Measurements from ENCODE around the gene GSTP1.
"Not testable (repeated sequence)": the region's sequence is repeated elsewhere in the genome, so short reads cannot be mapped to it uniquely, and the experiment has no call there.

Gene GSTP1

DNA sequence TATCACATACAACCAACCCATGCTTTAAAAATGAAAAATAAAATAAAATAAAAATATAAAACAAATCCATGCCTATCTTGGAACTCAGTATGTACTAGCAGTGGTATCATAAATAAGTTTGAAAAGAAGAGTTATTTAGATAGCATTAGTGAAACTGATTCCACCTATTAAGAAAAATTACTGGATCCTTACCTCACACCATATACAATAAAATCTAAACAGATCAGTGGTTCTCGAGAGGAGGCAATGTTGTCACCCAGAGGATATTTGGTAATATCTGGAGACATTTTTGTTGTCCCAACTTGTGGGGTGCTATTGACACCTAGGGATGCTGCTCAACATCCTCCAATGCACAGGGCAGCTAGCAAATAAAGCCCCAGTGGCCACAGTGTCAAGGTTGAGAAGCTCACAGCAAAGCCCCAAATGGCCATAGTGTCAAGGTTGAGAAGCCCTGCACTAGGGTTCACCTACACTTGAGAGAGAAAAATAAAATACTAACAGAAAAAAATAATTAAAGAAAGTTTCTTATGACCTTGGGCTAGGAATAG lies 13.2 kb downstream of the GSTP1 start:
- no peak overlapping the region for H3K27ac ChIP-seq (ENCODE audit: low read depth, low read length)
- H3K4me3 ChIP-seq (ENCODE audit: low read depth, low read length), result no peak overlapping the region
- no peaks in the 10 kb centered on the region for H3K79me2 ChIP-seq (ENCODE audit: control insufficient read depth, insufficient read depth, low read length, unreplicated experiment)
- H3K36me3 ChIP-seq (ENCODE audit: insufficient read depth, low read length), result no peaks in the 10 kb centered on the region
- H3K27me3 ChIP-seq (ENCODE audit: insufficient read depth, low read length), result peaks cover 13% of the 10 kb centered on the region
- no peaks in the 10 kb centered on the region for H3K4me1 ChIP-seq (ENCODE audit: control insufficient read depth, insufficient read depth, low read length, unreplicated experiment)
- no peak overlapping the region for H2AFZ ChIP-seq (ENCODE audit: low read length, unreplicated experiment)

DNA sequence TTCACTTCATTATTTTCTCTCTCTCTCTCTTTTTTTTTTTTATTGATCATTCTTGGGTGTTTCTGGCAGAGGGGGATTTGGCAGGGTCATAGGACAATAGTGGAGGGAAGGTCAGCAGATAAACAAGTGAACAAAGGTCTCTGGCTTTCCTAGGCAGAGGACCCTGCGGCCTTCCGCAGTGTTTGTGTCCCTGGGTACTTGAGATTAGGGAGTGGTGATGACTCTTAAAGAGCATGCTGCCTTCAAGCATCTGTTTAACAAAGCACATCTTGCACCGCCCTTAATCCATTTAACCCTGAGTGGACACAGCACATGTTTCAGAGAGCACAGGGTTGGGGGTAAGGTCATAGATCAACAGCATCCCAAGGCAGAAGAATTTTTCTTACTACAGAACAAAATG lies 13.8 kb downstream of the GSTP1 start:
- H2AFZ ChIP-seq (ENCODE audit: low read length, unreplicated experiment); H3K27ac ChIP-seq (ENCODE audit: low read depth, low read length); H3K4me3 ChIP-seq (ENCODE audit: low read depth, low read length); H3K4me1 ChIP-seq (ENCODE audit: control insufficient read depth, insufficient read depth, low read length, unreplicated experiment); H3K36me3 ChIP-seq (ENCODE audit: insufficient read depth, low read length); H3K79me2 ChIP-seq (ENCODE audit: control insufficient read depth, insufficient read depth, low read length, unreplicated experiment): not testable (repeated sequence)
- peaks cover 13% of the 10 kb centered on the region for H3K27me3 ChIP-seq (ENCODE audit: insufficient read depth, low read length)

GRCh38 chr11:67597963-67598362 lies 14.4 kb downstream of the GSTP1 start:
- H3K27ac ChIP-seq (ENCODE audit: low read depth, low read length); H3K79me2 ChIP-seq (ENCODE audit: control insufficient read depth, insufficient read depth, low read length, unreplicated experiment); H3K4me1 ChIP-seq (ENCODE audit: control insufficient read depth, insufficient read depth, low read length, unreplicated experiment); H2AFZ ChIP-seq (ENCODE audit: low read length, unreplicated experiment); H3K36me3 ChIP-seq (ENCODE audit: insufficient read depth, low read length); H3K4me3 ChIP-seq (ENCODE audit: low read depth, low read length): not testable (repeated sequence)
- peaks cover 18% of the 10 kb centered on the region for H3K27me3 ChIP-seq (ENCODE audit: insufficient read depth, low read length)

DNA sequence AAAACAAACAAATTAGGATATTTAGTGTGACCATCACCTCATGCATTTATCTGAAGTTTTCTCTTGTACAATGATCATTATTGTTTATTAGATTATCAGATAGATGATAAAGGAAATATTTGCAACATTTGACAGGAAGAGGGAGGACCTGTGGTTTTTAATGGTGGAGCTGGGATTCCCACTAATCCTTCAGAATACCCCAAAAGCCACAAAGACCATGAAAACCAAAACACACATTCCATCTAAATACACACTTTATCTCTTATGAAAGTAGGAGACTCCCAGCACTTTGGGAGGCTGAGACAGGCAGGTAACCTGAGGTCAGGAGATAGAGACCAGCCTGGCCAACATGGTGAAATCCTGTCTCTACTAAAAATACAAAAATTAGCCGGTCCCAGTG lies 15.5 kb downstream of the GSTP1 start:
- H3K27me3 ChIP-seq (ENCODE audit: insufficient read depth, low read length), result peaks cover 20% of the 10 kb centered on the region
- H3K27ac ChIP-seq (ENCODE audit: low read depth, low read length), result no peak overlapping the region
- no peak overlapping the region for H3K4me3 ChIP-seq (ENCODE audit: low read depth, low read length)
- H3K4me1 ChIP-seq (ENCODE audit: control insufficient read depth, insufficient read depth, low read length, unreplicated experiment), result no peaks in the 10 kb centered on the region
- no peaks in the 10 kb centered on the region for H3K79me2 ChIP-seq (ENCODE audit: control insufficient read depth, insufficient read depth, low read length, unreplicated experiment)
- no peaks in the 10 kb centered on the region for H3K36me3 ChIP-seq (ENCODE audit: insufficient read depth, low read length)
- no peak overlapping the region for H2AFZ ChIP-seq (ENCODE audit: low read length, unreplicated experiment)

DNA sequence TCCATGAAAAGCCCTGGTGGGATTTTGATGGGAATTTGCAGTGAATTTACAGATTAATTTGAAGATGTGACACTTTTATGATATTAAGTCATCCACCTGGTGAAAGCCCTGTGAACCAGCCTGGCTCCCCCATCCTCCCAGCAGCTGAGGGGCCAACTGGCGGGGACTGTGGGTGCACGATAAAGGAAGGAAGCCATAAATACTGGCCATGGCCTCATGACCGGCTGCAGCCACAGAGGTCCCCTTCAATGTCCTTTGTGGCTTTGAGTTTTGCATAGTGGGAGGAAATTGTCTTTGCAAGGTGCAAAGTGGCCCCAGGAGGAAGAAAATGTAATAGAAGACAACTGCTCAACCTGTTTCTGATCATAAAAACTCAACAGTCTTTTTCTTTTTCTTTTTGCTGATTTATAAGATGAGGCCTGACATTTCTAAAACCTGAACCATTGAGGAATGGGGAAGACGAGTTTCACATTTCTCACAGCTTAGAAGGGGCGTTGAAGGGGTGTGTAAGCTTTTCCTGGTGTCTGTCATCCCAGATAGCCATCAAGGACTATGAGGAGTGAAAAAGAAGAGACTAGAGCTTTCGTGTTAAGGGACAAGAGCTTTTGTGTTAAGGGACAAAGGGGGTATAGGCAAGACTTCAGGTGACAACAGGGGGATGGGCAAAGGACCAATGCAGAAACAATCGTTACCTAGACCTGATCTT lies 16.9 kb downstream of the GSTP1 start:
- H3K79me2 ChIP-seq (ENCODE audit: control insufficient read depth, insufficient read depth, low read length, unreplicated experiment), result no peaks in the 10 kb centered on the region
- H3K27me3 ChIP-seq (ENCODE audit: insufficient read depth, low read length), result peaks cover 20% of the 10 kb centered on the region
- no peak overlapping the region for H3K4me3 ChIP-seq (ENCODE audit: low read depth, low read length)
- no peaks in the 10 kb centered on the region for H3K36me3 ChIP-seq (ENCODE audit: insufficient read depth, low read length)
- H3K27ac ChIP-seq (ENCODE audit: low read depth, low read length), result no peak overlapping the region
- H3K4me1 ChIP-seq (ENCODE audit: control insufficient read depth, insufficient read depth, low read length, unreplicated experiment), result no peaks in the 10 kb centered on the region
- H2AFZ ChIP-seq (ENCODE audit: low read length, unreplicated experiment), result no peak overlapping the region

GRCh38 chr11:67601098-67601497 lies 17.5 kb downstream of the GSTP1 start:
- H3K4me3 ChIP-seq (ENCODE audit: low read depth, low read length), result no peak overlapping the region
- H3K79me2 ChIP-seq (ENCODE audit: control insufficient read depth, insufficient read depth, low read length, unreplicated experiment), result no peaks in the 10 kb centered on the region
- H2AFZ ChIP-seq (ENCODE audit: low read length, unreplicated experiment), result no peak overlapping the region
- no peak overlapping the region for H3K27ac ChIP-seq (ENCODE audit: low read depth, low read length)
- H3K27me3 ChIP-seq (ENCODE audit: insufficient read depth, low read length), result peaks cover 20% of the 10 kb centered on the region
- H3K36me3 ChIP-seq (ENCODE audit: insufficient read depth, low read length), result no peaks in the 10 kb centered on the region
- H3K4me1 ChIP-seq (ENCODE audit: control insufficient read depth, insufficient read depth, low read length, unreplicated experiment), result no peaks in the 10 kb centered on the region

- Histone ChIP-seq H3K79me2 (ENCODE audit: control insufficient read depth, insufficient read depth, low read length, unreplicated experiment) (peaks cover 16% of the 10 kb centered on the region), H3K27me3 (ENCODE audit: insufficient read depth, low read length) (peaks cover 20% of the 10 kb centered on the region)
- not testable (repeated sequence) for H3K4me3 ChIP-seq (ENCODE audit: low read depth, low read length); H3K36me3 ChIP-seq (ENCODE audit: insufficient read depth, low read length); H2AFZ ChIP-seq (ENCODE audit: low read length, unreplicated experiment); H3K27ac ChIP-seq (ENCODE audit: low read depth, low read length); H3K4me1 ChIP-seq (ENCODE audit: control insufficient read depth, insufficient read depth, low read length, unreplicated experiment)
These were observed 20.5 kb downstream of the GSTP1 start for GRCh38 chr11:67604119-67604518.

GRCh38 chr11:67604815-67605214 lies 21.2 kb downstream of the GSTP1 start:
- Histone ChIP-seq H3K27ac (ENCODE audit: low read depth, low read length) (no peak overlapping the region), H2AFZ (ENCODE audit: low read length, unreplicated experiment) (no peak overlapping the region), H3K36me3 (ENCODE audit: insufficient read depth, low read length) (peaks cover 8% of the 10 kb centered on the region; the same call in 1 of the 2 replicates), H3K79me2 (ENCODE audit: control insufficient read depth, insufficient read depth, low read length, unreplicated experiment) (peaks cover 16% of the 10 kb centered on the region), H3K4me1 (ENCODE audit: control insufficient read depth, insufficient read depth, low read length, unreplicated experiment) (peaks cover 8% of the 10 kb centered on the region), H3K27me3 (ENCODE audit: insufficient read depth, low read length) (peaks cover 17% of the 10 kb centered on the region), H3K4me3 (ENCODE audit: low read depth, low read length) (no peak overlapping the region)

- Histone ChIP-seq H3K27ac (ENCODE audit: low read depth, low read length) (no peak overlapping the region), H3K4me1 (ENCODE audit: control insufficient read depth, insufficient read depth, low read length, unreplicated experiment) (peaks cover 8% of the 10 kb centered on the region), H3K79me2 (ENCODE audit: control insufficient read depth, insufficient read depth, low read length, unreplicated experiment) (peaks cover 16% of the 10 kb centered on the region), H3K27me3 (ENCODE audit: insufficient read depth, low read length) (peaks cover 12% of the 10 kb centered on the region), H2AFZ (ENCODE audit: low read length, unreplicated experiment) (peak overlapping the region; percentile 41), H3K4me3 (ENCODE audit: low read depth, low read length) (no peak overlapping the region; the same call in 1 of the 2 replicates), H3K36me3 (ENCODE audit: insufficient read depth, low read length) (peaks cover 8% of the 10 kb centered on the region; the same call in 1 of the 2 replicates)
These were observed 21.8 kb downstream of the GSTP1 start for GRCh38 chr11:67605231-67606011.

DNA sequence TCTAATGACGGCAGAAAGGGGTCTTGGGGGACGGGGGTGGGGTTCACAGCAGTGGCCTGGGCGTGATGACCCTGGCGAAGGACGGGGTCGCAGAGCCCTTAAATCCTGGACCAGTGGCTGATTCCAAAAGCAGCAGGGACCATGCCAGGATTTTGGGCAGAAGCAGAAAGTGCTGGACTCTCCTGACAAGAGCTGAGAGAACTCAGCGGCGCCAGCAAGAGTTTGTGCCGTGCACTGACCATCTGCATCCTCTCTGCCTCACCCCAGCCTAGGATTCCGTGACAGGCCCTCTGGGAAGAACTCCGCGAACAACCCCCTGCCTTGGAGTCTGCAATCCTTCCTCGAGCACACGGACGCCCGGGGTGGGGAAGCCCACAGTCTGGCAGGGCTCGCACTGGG lies 22.5 kb downstream of the GSTP1 start:
- peaks cover 8% of the 10 kb centered on the region for H3K4me1 ChIP-seq (ENCODE audit: control insufficient read depth, insufficient read depth, low read length, unreplicated experiment)
- peak overlapping the region; percentile 94 for H2AFZ ChIP-seq (ENCODE audit: low read length, unreplicated experiment)
- no peak overlapping the region for H3K27ac ChIP-seq (ENCODE audit: low read depth, low read length)
- peaks cover 8% of the 10 kb centered on the region; the same call in 1 of the 2 replicates for H3K36me3 ChIP-seq (ENCODE audit: insufficient read depth, low read length)
- peaks cover 16% of the 10 kb centered on the region for H3K79me2 ChIP-seq (ENCODE audit: control insufficient read depth, insufficient read depth, low read length, unreplicated experiment)
- H3K4me3 ChIP-seq (ENCODE audit: low read depth, low read length), result peak overlapping the region; percentile 94
- peaks cover 7% of the 10 kb centered on the region; the same call in 1 of the 2 replicates for H3K27me3 ChIP-seq (ENCODE audit: insufficient read depth, low read length)
